BE2C (cell line): Measurements from ENCODE around the gene SDHA.

ENCODE experiments used
- DNase-seq: peaks from one replicate; pipeline ENCODE4 v3.0.0-alpha.2; 2020
- H3K27me3 ChIP-seq: fragments of 250-450 bp; sonication (Bioruptor Pico); 2 replicates; pipeline ENCODE4 v1.5.1; 2020; ENCODE audit warnings: mild to moderate bottlenecking
- H3K36me3 ChIP-seq: fragments of 250-450 bp; sonication (Bioruptor Pico); 2 replicates; pipeline ENCODE4 v1.5.1; 2020; ENCODE audit warnings: mild to moderate bottlenecking
- H3K4me1 ChIP-seq: fragments of 250-450 bp; sonication (Bioruptor Pico); 2 replicates; pipeline ENCODE4 v1.5.1; 2020
- H3K4me3 ChIP-seq: 2 replicates; pipeline ENCODE4 v1.5.1; 2011; ENCODE audit warnings: low read depth, low read length
- H3K9me3 ChIP-seq: fragments of 250-450 bp; sonication (Bioruptor Pico); 2 replicates; pipeline ENCODE4 v1.5.1; 2020
- TF ChIP-seq, protein P1 (sequence below): IDR thresholded peaks from 2 replicates; pipeline ENCODE4 v1.5.1; 2012; ENCODE audit warnings: mild to moderate bottlenecking, low read depth, low read length

SDHA gene

GRCh38 chr5:199197-199949 is 18.7 kb upstream of the SDHA start:
- Histone ChIP-seq H3K4me1 (no peaks in the 10 kb centered on the region), H3K9me3 (no peaks in the 10 kb centered on the region), H3K27me3 (no peaks in the 10 kb centered on the region), H3K4me3 (no peak overlapping the region), H3K36me3 (peaks cover 7% of the 10 kb centered on the region)
- no peak for DNase-seq
- TF ChIP-seq, protein P1, sequence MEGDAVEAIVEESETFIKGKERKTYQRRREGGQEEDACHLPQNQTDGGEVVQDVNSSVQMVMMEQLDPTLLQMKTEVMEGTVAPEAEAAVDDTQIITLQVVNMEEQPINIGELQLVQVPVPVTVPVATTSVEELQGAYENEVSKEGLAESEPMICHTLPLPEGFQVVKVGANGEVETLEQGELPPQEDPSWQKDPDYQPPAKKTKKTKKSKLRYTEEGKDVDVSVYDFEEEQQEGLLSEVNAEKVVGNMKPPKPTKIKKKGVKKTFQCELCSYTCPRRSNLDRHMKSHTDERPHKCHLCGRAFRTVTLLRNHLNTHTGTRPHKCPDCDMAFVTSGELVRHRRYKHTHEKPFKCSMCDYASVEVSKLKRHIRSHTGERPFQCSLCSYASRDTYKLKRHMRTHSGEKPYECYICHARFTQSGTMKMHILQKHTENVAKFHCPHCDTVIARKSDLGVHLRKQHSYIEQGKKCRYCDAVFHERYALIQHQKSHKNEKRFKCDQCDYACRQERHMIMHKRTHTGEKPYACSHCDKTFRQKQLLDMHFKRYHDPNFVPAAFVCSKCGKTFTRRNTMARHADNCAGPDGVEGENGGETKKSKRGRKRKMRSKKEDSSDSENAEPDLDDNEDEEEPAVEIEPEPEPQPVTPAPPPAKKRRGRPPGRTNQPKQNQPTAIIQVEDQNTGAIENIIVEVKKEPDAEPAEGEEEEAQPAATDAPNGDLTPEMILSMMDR = no peak

DNA sequence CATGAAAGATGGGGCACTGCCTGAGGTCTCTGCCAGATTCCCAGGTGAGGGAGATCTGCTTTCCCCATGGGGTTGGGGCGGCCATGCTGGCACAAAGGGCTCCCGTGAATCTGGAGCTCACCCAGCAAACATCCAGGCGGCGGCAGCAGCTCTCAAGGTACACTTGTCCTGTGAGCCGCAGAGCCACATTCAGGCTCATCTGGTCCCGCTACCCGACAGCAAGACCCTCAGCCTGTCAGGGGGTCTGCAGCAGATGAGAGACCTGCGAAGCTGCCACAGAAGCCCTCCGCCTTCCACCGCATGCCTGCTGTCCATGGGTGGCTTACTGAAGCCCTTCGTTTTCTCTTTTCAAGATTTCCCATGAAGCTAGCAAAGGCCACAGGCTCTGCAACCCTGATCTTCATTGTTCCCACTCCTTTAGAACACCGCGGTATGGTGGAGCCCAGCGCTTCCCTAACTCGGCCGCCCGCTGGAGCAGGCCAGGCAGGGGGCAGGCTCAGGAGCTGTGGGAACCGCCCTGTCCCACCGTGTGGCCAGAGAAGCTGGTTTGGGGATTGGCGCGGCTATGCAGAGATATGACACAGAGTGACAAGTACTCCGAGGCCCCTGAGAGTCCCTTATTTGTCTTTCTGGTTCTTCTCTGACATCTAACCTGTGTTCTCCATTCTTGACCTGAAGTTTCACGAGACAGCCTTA is 18.0 kb upstream of the SDHA start:
- TF ChIP-seq, protein P1 = no peak
- Histone ChIP-seq H3K4me3 (no peak overlapping the region), H3K27me3 (no peaks in the 10 kb centered on the region), H3K36me3 (peaks cover 14% of the 10 kb centered on the region), H3K9me3 (no peaks in the 10 kb centered on the region), H3K4me1 (no peaks in the 10 kb centered on the region)
- DNase-seq = no peak

DNA sequence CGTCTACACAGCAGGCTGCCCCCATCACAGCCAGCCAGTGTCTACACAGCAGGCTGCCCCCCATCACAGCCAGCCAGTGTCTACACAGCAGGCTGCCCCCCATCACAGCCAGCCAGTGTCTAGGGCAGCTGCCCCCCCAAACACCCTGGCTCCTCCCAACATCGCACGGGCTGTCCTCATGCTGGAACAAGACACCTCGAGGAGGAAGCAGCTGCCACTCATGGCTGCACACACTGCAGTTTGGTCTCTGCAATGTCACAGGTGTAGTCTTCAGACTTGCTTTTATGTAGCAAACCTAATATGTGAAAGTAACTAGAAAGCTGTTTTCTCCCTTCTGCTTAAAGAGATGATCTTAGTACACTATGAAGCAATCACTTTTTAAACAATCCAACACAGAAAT is 17.1 kb upstream of the SDHA start:
- no peak for DNase-seq
- Histone ChIP-seq H3K4me3 (no peak overlapping the region), H3K9me3 (no peaks in the 10 kb centered on the region), H3K36me3 (peaks cover 20% of the 10 kb centered on the region), H3K27me3 (no peaks in the 10 kb centered on the region), H3K4me1 (no peaks in the 10 kb centered on the region)
- TF ChIP-seq, protein P1 = no peak

GRCh38 chr5:201672-202071 is 16.4 kb upstream of the SDHA start:
- Histone ChIP-seq H3K9me3 (no peaks in the 10 kb centered on the region), H3K27me3 (no peaks in the 10 kb centered on the region), H3K36me3 (peaks cover 23% of the 10 kb centered on the region), H3K4me3 (no peak overlapping the region), H3K4me1 (no peaks in the 10 kb centered on the region)
- TF ChIP-seq, protein P1 = no peak
- DNase-seq = no peak

- Histone ChIP-seq H3K4me1 (no peaks in the 10 kb centered on the region), H3K4me3 (no peak overlapping the region), H3K9me3 (no peaks in the 10 kb centered on the region), H3K36me3 (peaks cover 23% of the 10 kb centered on the region), H3K27me3 (no peaks in the 10 kb centered on the region)
- TF ChIP-seq, protein P1 = no peak
- DNase-seq = no peak
These were observed 14.7 kb upstream of the SDHA start for GRCh38 chr5:203246-203930.
